ENCODE measurements around the gene KCNJ9.

KCNJ9 gene

DNA sequence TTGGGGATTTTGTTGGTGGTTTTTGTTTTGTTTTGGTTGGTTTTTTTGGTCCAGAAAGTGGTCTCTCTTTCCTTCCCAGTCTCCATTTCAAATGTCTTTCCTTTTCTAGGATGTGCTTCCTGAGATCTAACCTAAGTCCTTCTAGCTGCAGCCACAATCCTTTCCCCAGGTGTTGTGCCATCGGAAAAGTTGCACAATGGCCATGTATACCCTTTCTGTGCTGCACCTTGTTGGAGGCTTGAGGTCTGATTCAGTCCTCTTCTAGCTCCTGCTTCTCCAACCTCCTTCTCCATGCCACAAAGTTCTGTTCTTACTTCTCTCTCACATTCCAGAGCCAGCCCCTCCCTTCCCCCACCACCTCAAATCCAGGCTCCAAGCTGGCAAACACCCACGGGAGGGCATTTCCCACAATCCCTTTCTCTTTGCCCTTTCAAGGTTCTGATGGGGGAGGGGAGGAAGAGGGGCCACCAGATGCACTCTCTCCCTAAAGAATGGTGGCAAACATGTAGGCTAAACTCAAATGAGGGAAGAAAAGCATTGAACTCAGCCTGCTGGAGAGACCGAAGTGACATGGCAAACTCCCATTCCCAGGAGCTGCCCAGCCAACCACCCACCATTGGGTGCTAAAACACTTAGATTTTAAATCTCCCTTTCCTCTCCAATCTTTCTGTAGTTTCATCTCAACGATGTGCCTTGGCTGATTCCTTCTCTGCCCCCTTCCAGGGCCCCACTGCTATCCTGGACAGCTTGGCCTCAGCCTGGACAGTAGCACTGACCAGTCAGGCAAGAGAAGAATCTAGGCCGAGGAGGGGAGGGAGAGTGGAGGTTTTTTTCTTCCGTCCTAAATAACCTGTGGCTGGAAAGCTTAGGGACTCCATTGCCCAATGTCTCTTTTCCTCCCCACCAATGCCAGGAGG lies 14.3 kb upstream of the KCNJ9 start:
- no peak for DNase-seq

DNA sequence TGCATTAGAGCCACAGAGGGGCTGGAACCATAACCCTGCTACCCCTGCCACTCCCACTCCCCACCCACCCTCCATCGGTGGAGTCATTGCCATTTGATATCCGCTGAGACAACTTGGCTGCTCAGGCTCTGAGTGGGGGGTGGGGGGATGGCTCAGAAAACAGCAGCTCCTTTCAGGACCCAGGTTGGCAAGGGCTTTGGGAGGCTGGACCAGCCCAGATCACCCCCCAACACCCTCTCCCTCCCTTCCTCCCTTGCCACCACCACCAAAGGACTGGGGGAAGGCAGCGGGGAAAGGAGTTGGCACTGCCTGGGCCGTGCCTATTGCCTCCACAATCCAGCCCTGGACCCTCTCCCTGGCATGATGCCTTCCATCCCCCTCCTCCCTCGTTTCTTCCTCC lies 13.1 kb upstream of the KCNJ9 start:
- DNase-seq = no peak

DNA sequence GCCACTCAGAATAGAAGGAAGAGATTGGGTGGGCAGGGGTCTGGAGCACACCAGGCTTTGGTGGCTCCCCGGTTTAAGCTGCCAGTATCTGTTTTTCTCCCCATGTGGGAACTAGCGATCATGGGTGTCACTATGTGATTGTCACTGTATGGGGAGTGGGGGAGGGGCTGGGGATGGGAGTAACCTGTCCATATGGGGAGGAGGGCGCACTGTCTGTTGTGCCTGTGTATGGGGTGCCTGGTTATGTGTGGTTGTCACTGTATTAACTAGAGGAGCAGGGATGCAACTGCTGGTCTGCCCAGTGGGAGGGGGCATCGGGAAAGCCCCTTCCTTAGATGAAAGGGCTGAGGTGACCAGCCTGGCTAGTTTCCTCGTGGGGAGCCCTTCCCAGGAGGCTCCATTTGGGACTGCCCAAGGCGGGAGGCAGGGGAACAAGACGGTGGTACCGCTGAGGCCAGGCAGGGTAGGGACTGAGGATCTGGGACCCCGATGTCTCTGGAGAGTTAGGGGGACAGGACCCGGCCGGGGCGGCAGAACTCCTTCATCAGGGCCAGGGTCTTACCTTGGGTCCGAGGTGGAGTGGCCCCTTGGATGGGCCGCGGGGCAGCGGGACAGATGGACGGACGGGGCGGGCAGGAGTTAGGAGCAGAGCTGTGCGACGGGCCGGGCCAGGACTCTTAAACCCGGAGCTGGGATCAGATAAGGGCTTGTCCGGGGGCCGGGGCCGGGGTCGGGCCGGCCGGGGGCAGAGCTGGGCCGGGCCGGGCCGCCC lies 11.7 kb upstream of the KCNJ9 start, which contains the start of gene KCNJ10:
Gene KCNJ10, minus strand, starts transcription at position 701 of the 772 bp plus-strand sequence. CDS start 27,628 bp downstream, outside the sequence.
- DNase-seq = no peak

DNA sequence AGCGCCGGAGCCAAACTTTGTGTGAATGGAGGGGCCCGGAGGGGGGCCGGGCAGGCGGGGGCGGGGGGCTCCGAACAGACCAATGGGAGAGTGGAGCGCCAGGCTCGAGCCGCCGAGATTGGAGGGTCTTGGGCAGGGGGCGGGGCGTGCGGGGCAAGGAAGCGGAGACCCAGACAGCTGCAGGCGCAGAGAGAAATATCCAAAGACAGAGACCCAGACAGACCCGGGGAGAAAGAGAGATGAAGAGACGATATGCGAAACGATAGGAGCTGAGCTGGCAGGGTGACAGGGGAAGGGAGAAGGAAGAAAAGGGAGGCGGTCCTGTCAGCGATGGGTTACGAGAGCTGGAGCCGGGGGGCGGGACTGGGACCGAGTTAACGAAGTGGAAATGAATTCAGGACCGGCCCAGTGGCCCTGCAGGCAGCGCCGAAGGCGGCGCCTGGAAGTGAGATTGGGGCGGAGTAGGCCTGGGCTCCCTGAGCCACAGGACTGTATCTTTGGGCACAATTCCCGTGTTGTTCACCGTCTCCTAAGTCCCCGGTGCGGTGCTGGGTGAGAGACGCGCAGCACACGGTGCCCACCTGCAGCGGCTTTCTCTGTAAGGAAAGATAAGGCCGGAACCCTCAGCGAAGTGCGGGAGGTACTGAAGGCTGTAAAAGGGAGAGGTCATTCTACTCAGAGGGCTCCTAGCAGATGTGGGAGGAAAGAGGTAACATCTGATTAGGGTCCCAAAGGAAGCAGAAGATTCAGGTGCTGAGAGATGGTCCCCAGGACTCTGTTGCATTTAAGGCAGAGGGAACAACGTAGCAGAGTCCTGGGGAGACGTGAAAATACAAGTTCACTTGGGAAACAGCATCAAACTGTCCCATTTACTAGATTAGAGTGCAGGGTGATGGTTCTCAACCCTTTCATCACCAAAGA lies 10.8 kb upstream of the KCNJ9 start:
- peak; percentile 88 for DNase-seq

DNA sequence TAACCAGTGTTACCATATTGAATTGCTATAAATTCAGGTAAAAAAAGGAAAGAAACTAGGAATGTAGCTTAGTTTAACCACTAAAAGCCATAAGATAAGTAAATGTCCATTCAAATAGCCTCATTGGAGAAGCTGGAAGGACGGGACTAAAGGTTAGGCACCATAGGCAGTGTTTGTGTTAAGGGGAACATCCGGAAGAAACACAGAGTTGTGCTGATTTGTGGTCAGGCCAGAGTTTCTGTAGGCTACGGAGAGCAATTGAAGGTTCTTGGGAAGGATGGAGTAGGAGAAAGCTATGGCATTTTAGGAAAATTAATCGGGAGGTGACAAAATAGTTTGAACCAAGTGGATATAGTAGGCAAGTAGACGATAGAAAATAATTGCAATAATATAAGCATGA lies 10.0 kb upstream of the KCNJ9 start:
- no peak for DNase-seq

DNA sequence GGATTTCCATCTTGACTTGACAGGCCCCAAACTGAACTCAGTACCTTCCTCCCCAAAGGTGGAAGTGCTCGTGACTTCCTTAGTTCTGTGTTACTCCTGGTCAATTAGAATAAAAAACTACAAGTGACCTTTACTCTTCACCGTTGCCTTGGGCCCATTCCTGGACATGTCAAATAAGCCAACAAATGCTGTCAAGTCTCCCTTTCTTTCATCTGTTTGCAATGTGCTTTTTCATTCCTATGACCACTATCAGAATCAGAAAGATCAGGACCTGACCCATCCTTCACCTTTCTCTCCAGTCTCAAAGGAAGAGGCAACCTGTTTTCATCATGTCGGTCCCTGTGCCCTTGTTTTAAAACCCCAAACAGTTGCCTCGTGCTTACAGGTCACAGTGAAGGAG lies 6.5 kb upstream of the KCNJ9 start:
- DNase-seq = no peak

DNA sequence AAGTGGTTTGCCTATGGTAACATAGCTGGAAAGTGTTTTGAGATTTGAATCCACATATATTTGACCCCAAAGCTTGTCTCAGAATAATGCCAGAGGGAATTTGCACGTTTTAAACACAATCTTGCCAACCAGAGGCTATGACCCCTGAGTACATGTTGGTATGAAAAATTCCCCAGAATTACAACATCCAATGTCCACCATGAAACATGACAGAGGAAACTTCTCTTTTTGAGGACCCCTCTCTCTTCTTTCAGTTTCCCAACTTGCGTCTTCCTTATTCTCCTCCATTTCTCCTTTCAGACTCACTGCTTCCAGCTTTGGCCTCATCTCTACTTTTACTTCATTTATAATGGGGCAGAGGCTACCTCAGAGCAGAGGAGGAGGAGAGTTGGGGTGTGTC lies 5.5 kb upstream of the KCNJ9 start:
- no peak for DNase-seq

DNA sequence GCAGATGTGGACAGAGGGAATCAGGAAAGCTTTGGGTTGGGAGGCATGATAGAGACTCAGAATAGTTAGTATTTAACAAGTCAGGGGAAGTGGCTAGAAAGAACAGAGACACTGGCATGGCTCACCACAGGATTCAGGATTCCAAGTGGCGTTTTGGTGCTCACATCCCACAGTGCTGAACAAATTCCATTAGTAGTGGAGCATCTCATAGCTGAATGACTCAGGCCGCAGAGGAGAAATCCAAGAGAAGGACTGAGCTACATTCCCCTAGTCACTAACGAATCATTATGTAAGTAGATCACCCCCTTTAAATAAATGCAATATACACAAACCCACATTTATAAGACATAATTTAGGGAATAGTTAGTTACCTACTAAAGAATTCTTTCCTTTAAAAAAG lies 5.0 kb upstream of the KCNJ9 start:
- no peak for DNase-seq

DNA sequence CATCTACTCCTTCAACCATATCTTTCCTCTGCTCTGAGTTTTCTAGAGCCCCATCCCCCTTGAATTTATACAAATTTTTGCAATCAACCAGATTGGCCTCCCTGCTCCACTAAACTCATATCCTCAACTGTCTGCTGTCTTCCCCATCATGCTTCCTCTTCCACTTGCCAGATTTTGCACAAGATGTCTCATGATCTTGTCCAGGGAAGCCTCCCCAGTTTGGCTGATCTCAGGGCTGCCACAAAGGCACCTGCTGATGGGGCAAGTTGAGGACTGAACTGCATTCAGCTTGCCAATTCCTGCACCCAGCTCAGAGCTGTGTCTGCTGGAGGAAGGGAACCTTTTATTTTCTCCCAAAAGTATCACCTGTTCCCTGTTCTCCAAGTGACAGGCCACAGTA lies 3.9 kb upstream of the KCNJ9 start:
- DNase-seq = no peak

DNA sequence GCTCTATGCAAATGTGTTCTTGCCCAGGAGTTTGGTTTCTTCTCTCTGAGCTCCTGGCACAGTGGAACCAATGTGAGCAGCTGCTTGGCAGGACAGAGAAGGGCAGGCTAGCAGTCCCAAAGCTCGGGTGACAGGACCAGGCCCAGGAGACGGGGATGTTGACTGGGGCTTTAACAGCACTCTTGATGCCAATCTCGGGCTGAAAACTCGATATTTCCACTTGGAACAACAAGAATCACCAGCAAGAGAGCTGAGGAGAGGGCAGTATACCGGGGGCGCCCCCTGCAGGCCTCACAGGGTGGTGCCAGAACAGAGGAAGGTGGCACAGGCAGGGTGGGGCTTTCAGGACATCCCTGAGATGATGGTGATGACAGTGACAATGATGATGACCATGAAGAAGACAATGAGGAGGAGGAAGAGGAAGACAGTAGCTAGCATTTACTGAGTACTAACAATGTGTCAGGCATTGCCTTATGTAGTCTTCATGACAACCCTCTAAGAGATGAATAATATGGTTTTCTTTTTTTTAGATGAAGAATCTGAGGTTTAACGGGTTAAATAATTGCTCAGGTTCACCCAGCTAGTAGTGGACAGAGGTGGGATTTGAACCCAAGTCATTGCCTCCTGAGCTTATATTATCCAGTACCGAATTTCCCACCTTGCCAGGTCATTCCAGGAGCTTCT lies 2.7 kb upstream of the KCNJ9 start:
- peak; percentile 80 for DNase-seq

DNA sequence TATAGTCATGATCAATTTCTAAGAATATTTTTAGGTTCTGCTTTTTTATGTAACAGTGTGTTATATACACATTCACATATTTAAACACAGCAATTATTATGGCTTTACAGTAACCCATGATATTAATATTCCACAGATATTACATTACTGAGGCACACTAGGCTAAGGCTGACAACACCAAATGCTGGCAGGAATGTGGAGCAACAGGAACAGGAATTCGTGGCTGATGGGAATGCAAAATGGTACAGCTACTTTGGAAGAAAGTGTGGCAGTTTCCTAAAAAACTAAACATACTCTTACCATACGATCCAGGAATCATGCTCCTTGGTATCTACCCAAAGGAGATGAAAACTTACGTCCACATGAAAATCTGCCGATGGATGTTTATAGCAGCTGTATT lies 1.9 kb upstream of the KCNJ9 start:
- no peak for DNase-seq

DNA sequence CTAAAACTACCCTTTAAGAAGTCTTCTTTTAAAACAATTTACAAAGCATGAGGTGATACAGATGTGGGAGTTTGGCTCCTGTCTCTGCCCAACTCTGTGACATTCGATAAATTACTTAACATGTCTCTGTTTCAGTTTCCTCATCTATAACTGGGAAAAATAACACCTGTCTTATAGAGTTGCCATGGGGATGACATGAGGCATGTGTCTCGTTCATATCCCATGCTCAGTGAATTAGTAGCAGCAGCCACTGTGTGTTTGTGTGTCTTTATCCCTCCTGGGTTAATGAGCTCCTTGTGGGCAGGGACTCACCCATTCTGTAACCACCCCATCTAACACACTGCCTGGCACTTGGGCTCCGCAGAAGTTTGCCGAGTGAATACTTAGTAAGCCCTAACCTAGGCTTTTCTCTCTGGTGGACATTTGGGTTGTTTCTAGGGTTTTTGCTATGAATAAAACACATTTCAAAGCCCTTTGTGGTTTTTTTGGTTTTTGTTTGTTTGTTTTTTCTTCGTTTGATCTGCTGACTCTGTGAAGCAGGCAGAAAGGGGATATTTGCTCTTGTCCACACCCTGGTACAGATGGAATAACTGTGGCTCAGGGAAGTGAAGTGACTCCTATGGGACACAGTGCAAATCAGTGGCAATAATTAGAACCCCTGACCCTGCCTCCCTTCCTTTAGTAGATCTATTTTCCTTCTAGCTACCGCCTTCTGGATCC lies 797 bp upstream of the KCNJ9 start:
- no peak for DNase-seq

DNA sequence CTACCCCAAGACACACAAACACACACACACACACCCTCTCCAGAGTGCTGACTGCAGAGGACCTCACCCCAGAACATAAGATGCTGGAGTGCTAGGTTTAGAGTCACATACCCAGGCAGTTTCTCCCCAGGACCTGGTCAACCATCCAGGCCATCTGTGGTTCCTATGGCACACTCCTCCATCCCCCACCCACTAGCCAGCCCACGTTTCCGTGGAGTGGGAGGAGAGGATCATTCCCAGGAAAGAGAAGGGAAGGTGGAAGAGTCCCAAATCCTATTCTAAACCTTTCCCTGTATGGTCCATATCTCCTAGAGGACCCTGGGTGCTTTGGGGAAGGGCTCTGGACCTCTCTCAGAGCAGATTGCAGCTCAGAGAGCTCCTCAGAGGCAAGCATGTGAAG lies 1.1 kb downstream of the KCNJ9 start:
- DNase-seq = no peak

DNA sequence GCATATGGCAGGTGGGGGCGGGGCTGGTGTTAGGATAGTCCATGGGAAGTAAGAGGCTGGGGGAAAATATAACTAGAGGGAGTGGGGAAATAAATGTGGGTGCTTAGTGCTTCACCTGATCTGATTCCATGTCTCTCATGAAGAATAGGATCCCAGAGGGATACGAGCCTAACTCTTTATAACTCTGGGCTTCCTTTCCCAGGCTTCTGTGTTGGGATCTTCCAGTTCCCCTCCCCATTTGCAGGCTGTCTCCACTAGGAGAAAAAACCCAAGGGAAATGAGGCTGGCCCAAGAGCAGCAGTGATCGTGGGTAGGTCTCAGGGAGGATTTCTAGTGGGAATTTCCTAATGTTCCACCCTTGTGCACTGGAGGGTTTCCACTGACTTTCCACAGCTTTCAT lies 1.6 kb downstream of the KCNJ9 start:
- DNase-seq = no peak

DNA sequence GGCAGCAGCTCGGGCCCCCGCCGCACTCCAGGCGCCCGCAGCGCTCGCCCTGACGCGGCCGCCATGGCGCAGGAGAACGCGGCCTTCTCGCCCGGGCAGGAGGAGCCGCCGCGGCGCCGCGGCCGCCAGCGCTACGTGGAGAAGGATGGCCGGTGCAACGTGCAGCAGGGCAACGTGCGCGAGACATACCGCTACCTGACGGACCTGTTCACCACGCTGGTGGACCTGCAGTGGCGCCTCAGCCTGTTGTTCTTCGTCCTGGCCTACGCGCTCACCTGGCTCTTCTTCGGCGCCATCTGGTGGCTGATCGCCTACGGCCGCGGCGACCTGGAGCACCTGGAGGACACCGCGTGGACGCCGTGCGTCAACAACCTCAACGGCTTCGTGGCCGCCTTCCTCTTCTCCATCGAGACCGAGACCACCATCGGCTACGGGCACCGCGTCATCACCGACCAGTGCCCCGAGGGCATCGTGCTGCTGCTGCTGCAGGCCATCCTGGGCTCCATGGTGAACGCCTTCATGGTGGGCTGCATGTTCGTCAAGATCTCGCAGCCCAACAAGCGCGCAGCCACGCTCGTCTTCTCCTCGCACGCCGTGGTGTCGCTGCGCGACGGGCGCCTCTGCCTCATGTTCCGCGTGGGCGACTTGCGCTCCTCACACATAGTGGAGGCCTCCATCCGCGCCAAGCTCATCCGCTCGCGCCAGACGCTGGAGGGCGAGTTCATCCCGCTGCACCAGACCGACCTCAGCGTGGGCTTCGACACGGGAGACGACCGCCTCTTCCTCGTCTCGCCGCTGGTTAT lies 2.8 kb downstream of the KCNJ9 start:
- peak; percentile 87 for DNase-seq

DNA sequence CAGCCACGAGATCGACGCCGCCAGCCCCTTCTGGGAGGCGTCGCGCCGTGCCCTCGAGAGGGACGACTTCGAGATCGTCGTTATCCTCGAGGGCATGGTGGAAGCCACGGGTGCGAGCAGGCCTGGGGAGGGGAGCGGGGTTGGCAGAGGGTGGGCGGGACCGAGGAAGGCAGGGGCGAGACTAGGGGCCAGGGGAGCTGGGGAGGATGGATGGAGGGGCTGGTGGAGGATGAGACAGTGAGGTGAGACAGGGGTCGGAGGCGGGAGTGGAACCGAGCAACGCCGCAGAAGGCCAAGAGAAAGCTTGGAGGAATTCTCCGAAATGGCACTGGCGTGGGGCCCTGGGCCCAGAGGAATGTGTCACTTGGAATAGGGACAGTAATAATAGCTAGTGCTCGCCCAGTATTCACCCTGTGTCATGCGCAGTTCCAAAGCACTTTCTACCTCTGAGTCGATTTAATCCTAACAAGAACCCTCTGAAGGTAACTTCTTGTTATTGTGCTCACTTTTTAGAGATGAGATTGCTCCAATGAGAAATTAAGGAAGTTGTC lies 3.5 kb downstream of the KCNJ9 start:
- DNase-seq = no peak

DNA sequence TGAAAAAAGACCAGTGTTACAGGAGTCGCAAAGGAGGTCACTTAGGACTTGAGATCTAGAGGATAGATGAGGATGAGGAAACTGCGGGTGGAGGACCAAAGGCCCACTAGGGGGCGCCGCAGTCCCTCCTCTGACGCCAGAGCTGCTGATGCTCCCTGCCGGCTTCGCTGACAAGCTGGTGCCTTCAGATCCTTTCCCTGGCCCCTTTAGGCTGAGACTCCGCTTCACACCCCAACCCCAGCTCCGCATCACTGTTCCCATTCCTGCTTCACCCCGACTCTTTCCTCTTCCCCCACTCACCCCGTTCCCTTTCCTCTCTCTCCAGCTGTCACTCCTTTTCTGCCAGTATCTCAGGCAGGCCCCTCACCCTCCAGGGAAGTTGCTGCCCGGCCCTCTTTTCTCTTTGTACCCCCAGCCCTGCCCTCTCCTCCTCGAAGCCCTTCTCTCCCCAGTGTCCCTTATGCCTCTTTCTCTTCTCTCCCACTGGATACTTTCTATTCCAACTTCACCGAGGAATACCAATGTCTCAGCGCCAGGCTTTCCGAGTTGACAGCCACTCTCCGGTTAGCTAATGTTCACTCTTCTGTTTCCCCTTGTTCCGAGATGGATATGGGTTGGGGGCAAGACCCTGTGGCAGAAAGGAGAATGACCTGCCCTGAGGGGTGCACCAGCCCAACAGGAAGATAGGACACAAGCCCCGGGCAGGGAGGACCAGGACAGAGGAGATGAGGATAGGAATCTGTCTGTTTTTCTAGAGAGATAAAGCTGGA lies 4.5 kb downstream of the KCNJ9 start:
- DNase-seq = peak; percentile 90

DNA sequence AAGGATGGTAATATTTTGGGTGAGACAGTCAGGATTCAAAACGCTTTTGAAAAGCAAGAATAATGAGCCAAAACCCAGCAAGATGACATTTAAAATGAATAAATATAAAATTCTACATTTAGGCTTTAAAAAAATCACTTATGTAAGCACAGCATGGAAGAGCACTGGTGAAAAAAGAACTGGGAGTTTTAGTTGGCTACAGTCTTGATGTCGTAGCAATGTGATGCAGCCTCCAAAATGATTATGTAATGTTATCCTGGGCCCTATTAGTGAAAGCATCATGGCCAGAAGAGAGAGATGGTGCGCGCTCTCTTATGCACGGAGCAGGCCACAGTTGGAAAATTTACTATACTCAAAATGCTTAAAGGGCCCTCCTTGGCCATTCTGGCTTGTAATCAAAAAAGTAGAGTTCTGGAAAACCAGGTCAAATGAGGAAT lies 5.1 kb downstream of the KCNJ9 start:
- no peak for DNase-seq

DNA sequence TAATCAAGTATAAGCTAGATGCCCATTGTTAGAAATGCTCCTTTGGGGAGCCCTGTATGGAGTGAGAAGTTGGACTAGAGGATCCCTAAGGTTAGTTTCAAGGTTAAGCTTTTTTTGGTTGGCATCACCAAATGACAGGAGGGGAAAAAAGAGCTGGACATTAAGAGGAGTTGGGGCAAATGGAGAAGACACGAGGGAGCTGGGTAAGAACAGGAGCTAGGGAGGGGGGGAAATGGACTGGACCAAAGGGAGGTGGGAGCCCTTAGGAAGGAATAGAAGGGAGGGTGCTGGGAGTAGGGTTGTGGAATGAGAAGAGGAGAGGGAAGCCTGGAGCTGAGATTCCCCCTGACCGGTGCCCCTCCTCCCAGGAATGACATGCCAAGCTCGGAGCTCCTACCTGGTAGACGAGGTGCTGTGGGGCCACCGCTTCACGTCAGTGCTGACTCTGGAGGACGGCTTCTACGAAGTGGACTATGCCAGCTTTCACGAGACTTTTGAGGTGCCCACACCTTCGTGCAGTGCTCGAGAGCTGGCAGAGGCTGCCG lies 5.9 kb downstream of the KCNJ9 start:
- DNase-seq = no peak

All from activated CD8-positive, alpha-beta memory T cell treated with anti-CD3 and anti-CD28 coated beads for 24 hours (primary cell).